ENCODE results near the gene LDLRAP1. TPM values are rescaled to one million over a fixed set of nuclear protein-coding genes. Genes with fewer than 3 reads are reported as not detected.

Gene LDLRAP1
- total and polyA plus RNA-seq, 2 of the 4 experiments (the other 2 are of a cell fraction) = 4.5 to 14.4 TPM

GRCh38 chr1:25513666-25514065 is 29.7 kb upstream of the LDLRAP1 start:
- Histone ChIP-seq H3K79me1 (ENCODE audit: low read depth in 1 of 2, low read length in 2 of 2) (no peaks in the 10 kb centered on the region), H2AK9ac (replicated peaks; ENCODE audit: low read depth, low read length, poor library complexity) (no peak overlapping the region), H3K4ac (ENCODE audit: low read depth, low read length) (no peak overlapping the region), H3K9me1 (ENCODE audit: insufficient read depth, low read length) (no peaks in the 10 kb centered on the region), H2AK5ac (ENCODE audit: low read depth, low read length) (no peak overlapping the region), H3K56ac (ENCODE audit: extremely low read depth, insufficient read depth, low read length) (no peak overlapping the region), H3K27ac (ENCODE audit: insufficient read depth, low read length) (no peak overlapping the region), H3K4me2 (ENCODE audit: low read depth, low read length) (no peak overlapping the region), H4K20me1 (ENCODE audit: insufficient read depth, low read length) (no peaks in the 10 kb centered on the region), H3K9ac (ENCODE audit: low read depth, low read length) (no peak overlapping the region), H3K18ac (ENCODE audit: low read depth, low read length) (no peak overlapping the region), H4K8ac (ENCODE audit: low read depth in 2 of 2, low read length in 2 of 2) (no peak overlapping the region), H3K27me3 (ENCODE audit: control insufficient read depth, insufficient read depth, low read length) (peaks cover 12% of the 10 kb centered on the region), H2AFZ (replicated peaks; ENCODE audit: low read length, poor library complexity) (no peak overlapping the region), H3K14ac (replicated peaks; ENCODE audit: low read depth, low read length) (no peak overlapping the region), H3K4me3 (ENCODE audit: insufficient read depth, low read depth, low read length) (no peak overlapping the region), H4K5ac (ENCODE audit: low read depth, low read length) (no peak overlapping the region), H3K4me1 (ENCODE audit: control insufficient read depth, insufficient read depth, low read length) (no peaks in the 10 kb centered on the region), H3K9me3 (ENCODE audit: control insufficient read depth, insufficient read depth, low read length) (peaks cover 7% of the 10 kb centered on the region), H2BK20ac (ENCODE audit: low read depth, low read length) (no peak overlapping the region), H2BK15ac (ENCODE audit: low read depth, low read length) (no peak overlapping the region), H3K23ac (ENCODE audit: low read depth, low read length) (no peak overlapping the region), H4K91ac (ENCODE audit: insufficient read depth, low read depth, low read length) (no peak overlapping the region), H2BK5ac (ENCODE audit: low read depth, low read length, poor library complexity, severe bottlenecking) (no peak overlapping the region), H2BK120ac (ENCODE audit: low read depth, low read length) (no peak overlapping the region), H3K36me3 (ENCODE audit: control insufficient read depth, insufficient read depth, low read length) (no peaks in the 10 kb centered on the region)
- intact Hi-C loops (cut with micrococcal nuclease) (no loop called here), in situ Hi-C loops (cut with MboI; ENCODE audit: low sequenced_read_pairs) (loop anchor here (25.0 kb wide), 1 partner anchor 101 kb away; the partner anchor contains the start of gene RHCE), dilution Hi-C loops (cut with HindIII; ENCODE audit: low sequenced_read_pairs, unreplicated experiment) (no loop called here)
- ChIA-PET CTCF (no interaction called here), POLR2A (ENCODE audit: unreplicated experiment) (no interaction called here)
- BruUV-seq (replicated peaks) = no TSS peak
- ATAC-seq (ENCODE audit: low read depth) (no peak), DNase-seq (no peak)
- no CpG with 5 or more reads among the region's 4 CpGs for WGBS, 2 experiments (ENCODE audit: extremely low coverage in 2 of 2, insufficient read length in 1 of 2)
- TF ChIP-seq RAD21 (IDR thresholded peaks at IDR 0.05; ENCODE audit: low read length) (no peak), CHD1 (IDR thresholded peaks at IDR 0.05; ENCODE audit: low read depth, low read length) (no peak), POLR2A (IDR thresholded peaks at IDR 0.05; ENCODE audit: low read depth, low read length) (no peak), MAZ (IDR thresholded peaks at IDR 0.05; ENCODE audit: borderline replicate concordance, low read depth, low read length) (no peak), SMC3 (IDR thresholded peaks at IDR 0.05; ENCODE audit: low read depth, low read length) (no peak), RFX5 (IDR thresholded peaks at IDR 0.05; ENCODE audit: low read depth, low read length) (no peak), NFE2L2 (IDR thresholded peaks at IDR 0.05; ENCODE audit: low read depth, low read length) (no peak), ELK1 (IDR thresholded peaks at IDR 0.05; ENCODE audit: borderline replicate concordance, low read depth, low read length) (no peak)
- TF ChIP-seq, protein P1, sequence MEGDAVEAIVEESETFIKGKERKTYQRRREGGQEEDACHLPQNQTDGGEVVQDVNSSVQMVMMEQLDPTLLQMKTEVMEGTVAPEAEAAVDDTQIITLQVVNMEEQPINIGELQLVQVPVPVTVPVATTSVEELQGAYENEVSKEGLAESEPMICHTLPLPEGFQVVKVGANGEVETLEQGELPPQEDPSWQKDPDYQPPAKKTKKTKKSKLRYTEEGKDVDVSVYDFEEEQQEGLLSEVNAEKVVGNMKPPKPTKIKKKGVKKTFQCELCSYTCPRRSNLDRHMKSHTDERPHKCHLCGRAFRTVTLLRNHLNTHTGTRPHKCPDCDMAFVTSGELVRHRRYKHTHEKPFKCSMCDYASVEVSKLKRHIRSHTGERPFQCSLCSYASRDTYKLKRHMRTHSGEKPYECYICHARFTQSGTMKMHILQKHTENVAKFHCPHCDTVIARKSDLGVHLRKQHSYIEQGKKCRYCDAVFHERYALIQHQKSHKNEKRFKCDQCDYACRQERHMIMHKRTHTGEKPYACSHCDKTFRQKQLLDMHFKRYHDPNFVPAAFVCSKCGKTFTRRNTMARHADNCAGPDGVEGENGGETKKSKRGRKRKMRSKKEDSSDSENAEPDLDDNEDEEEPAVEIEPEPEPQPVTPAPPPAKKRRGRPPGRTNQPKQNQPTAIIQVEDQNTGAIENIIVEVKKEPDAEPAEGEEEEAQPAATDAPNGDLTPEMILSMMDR (conservative IDR thresholded peaks at IDR 0.05; ENCODE audit: low read depth, low read length) = no peak
